ENCODE measurements around the gene PIMREG.

PIMREG gene, protein sequence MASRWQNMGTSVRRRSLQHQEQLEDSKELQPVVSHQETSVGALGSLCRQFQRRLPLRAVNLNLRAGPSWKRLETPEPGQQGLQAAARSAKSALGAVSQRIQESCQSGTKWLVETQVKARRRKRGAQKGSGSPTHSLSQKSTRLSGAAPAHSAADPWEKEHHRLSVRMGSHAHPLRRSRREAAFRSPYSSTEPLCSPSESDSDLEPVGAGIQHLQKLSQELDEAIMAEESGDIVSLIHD

DNA sequence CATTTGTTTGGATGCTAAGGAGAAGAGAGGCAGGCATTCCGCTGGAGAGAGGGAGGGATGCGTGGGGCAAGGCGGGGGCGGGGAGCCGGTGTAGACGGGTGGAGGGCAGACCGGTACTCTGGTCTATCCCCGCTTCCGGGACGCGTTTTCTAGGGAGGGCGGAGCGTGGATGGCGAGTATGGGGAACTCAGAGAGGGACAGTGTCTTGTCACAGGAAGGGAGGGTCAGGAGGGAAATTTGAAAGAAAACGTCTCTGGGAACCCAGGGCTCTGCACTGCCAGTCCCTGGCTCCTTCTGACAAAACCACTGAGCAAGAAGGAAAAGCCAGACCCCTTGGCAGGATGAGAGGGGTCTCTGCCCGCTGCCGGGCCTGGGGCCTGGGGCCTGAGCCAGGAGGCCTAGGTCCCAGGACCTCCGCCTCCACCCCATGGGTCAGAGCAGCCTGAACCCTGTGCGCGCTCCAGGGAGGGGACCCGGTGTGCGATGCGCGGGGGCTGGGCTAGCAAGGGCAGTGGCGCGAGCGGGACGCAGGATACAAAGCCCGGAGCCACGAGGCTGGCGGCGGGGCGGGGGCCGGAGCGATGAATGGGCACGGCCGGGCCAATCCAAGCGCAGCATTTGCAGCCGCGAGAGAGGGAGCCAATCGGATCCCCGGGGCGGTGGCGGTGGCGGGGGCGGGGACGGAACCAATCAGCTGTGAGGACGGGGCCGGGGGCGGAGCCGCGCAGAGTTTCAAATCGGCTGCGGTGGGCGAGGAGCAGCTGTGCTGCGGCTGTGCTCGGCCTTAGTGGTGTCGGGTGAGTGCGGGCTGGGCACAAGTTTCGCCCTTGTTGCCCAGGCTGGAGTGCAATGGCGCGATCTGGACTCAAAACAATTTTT, at the start of gene PIMREG:
PIMREG (plus strand) TSS at position 764 of the 879 bp plus-strand sequence. CDS start 656 bp downstream, outside the sequence.
- peak; percentile 92 for DNase-seq

DNA sequence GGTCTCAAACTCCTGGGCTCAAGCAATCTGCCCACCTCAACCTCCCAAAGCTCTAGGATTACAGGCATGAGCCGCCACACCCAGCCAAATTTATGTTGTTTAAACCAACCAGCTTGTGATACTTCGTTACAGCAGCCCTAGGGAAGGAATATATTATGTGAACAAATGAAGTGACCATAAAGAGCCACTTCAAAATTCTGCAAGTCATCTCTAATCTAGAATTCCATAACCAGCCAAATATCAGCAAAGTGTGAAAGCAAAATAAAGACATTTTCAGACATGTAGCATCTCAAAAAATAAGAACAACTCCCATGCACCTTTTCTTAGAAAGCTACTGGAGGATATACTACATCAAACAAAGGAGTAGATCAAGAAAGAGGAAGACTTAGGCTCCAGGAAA, 45.3 kb upstream of the PIMREG start:
- DNase-seq, result no peak

DNA sequence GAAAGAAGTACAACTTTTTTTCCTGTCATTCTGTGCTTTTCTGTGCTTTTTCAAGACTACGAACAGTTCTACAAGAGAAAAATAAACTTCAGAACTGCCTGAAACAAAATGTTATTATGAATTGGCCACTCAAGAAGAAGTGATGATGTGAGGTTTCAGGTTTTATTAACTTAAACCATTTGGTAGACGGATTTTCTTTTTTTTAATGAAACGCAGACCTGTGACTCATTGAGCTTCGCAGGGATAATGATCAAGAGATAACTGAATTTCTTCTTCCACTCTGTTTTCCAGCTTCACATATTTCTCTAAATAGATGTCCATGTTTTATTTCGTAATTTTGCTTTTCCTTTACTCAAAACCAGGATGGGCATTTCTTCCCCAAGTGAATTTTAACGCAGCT, 42.0 kb upstream of the PIMREG start:
- DNase-seq, result peak; percentile 52

DNA sequence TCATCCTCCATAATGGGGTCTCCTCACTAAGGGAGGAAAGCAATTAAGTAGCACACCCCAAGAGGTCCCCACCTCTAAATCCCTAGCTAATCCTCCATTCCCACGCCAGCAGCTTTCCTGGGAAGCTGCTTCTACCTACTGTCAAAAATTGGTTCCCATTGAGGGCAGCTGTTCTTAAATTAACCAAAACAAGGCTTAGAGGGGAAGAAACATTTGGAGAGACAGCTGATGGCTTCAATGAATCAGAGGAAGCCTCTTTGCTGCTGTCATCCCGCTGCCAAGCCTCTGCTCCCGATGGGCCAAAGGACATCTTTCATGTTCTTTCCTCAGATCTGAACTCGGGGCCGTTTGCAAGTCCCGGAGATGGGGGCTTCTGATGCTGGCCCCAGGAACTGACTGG, 36.0 kb upstream of the PIMREG start:
- DNase-seq, result no peak

DNA sequence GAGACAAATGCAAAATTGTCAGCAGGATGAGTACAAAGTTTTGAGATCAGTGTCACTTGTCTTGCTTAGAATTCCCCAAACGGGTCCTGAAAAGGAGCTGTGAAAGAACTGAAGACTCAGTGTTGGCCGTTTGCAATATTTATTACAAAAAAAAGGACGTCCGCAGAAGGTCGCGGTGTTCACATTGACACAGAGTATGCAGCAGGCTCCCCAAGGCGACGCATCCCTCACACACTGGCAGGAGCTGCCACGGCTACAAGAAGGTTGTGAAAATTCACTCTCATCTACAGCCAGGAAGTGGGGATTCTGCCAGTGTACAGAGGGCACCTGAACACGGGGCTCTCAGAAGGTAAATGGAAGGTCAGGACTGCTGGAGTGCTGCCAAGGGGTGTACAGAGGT, 35.5 kb upstream of the PIMREG start:
- no peak for DNase-seq

DNA sequence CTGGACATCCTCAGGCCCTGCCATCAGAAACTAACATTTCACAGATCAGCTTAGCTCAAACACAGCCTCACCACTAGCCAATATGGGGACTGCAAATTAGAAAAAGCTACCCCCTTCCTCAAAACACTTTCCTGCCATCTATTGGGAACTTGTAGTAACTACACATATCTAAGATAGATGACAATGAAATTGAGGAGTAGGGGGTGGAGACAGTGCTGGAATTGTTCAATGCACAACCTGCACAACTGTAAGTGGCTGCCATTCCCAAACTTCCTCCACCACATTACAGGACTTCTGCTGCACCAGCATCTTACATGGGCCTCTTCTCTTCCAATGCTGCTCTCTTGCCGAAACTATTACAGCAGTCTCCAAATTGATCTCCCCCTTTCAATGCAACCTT, 31.2 kb upstream of the PIMREG start:
- peak; percentile 41 for DNase-seq

DNA sequence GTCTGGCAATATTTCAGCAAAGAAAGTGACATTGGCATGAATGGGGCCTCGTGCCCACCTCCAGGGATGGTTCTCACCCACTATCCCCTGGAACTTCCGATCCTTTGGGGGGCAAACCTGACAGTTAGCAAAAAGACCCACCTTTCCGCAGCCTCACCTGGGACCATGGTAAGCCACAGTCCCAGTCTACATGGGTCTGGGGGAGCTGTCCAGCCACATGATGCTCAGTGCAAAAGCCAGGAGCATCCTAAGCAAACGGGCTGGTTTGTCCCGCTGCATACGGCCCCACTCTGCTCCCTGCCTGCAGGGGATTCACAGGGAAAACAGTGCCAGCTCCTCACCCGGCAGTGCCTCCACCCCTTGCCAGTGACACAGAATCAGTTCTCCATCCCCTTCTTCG, 28.6 kb upstream of the PIMREG start:
- DNase-seq, result no peak

DNA sequence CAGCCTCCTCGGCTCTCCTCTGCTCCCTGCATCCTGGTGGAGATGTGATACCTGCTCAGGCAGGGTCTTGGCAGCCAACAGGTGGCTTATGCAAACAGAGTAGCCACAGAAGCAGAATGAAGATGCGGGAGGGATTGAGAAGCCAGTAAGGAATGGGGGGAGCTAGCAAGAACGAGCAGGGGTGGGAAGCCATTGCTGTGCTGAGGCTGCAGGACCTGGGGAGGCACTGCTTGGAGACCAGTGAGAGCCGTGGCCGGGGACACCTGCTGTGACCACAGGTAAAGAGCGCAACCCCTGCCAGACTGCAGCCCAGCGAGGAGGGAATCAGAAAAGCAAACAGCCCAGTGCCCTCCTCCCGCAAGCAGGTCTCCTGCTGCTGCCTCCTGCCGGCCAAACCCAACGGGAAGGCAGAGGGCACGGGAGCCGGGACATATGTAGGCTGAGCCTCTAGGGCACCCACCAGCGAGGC, 24.0 kb upstream of the PIMREG start:
- DNase-seq, result no peak

DNA sequence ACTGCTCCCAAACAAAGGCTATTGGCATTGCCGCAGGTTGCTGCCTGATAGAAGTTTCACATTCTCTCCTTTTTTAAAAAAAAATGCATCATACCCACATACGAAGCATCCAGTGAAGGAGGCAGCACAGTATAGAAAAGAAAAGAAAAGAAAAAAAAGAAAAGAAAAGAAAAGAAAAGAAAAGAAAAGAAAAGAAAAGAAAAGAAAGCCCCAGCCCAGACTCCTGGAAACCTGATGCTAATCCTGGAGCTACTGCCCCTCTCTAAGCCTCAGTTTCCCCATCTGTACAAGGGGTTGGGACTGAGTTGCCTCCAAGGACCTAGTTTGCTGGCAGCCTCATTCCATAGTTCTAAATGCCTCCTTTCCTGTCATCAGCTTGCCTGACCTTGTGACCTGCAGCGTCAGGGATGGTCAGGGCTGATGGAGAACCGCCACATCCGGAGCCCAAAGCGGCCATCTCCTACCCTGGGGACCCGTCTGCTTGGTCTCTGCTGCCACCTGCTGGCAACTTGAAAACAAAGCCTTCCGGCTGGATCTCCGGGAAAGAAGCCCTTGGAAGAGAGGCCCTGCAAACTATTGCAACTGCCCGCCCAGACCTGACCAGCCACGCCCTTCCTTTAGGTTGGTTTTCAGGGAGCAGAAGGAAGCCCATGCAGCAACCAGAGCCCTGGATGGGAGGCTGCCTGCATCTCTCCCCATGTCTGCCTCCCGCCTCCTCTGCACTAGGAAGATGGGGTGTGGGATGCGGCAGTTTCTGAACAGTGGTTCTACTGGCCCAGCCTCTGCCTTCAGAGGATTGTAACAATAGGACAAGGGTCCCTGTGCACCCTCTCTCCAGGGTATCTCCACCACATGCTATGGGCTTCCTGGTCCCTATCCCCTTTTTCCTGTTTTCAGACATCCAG, 22.3 kb upstream of the PIMREG start:
- peak; percentile 67 for DNase-seq

DNA sequence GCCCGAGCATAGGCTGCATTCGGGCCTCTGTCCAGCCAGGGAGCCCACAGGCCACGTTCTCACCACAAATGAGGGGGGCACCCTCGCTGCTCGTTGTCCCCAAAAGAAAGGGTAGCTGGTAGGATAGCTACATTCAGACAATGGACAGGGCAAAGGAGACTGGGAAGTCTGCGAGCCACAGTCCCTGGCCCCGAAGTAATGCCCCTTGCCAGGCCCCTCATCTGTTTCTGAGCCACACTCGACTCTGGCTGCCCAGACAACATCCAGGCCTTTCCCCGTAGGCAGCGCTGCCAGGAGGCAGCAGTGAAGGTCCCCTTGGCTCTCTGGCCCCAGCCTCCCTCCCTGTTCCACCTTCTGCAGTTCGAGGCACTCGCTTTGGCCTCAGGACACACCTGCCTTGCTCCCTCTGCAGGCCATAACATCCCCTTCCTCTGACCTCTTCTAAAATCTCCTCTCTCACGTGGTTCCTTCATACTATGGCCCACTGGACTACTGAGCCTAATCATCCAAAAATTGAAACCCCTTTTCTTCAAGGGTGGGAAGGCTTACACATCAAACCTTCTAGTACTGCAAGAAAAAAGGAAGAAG, 21.5 kb upstream of the PIMREG start:
- DNase-seq, result no peak

DNA sequence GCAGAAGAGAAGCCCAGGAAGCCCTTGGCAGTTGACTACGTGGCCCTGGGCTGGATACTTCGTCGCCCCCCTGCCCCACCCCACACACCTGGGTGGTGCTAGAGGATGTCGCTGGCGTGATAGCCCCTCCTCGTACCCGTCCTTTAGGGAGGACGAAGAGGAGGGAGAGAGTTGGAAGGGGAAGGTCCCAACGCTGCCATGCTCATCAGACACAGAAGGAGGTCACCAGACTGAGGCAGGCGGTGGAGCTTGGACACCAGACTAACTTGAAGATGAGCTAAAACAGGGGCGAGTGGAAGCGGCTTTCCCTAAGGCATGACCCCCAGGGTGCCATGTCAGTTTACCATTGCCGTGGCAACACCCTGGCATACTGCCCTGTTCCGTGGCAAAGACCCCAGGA, 20.3 kb upstream of the PIMREG start:
- no peak for DNase-seq

DNA sequence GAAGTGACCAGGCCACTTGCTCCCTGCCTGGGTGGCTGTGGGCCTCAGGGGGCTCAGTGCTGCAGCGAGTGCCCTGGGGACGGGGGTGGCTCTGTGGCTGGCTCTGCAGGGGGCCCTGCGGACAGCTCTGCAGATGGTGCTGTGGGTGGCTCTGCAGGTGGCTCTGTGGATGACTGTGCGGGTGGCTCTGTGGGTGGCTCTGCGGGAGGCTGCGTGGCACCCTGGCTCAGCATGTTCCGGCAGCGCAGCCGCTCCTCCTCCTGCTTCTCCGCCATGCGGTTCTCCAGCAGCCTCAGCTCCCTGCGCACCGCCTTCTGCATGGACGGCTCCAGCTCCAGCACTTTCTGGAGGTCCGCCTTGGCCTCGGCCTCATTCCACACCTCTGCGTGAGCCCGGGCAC, 18.8 kb upstream of the PIMREG start:
- no peak for DNase-seq

DNA sequence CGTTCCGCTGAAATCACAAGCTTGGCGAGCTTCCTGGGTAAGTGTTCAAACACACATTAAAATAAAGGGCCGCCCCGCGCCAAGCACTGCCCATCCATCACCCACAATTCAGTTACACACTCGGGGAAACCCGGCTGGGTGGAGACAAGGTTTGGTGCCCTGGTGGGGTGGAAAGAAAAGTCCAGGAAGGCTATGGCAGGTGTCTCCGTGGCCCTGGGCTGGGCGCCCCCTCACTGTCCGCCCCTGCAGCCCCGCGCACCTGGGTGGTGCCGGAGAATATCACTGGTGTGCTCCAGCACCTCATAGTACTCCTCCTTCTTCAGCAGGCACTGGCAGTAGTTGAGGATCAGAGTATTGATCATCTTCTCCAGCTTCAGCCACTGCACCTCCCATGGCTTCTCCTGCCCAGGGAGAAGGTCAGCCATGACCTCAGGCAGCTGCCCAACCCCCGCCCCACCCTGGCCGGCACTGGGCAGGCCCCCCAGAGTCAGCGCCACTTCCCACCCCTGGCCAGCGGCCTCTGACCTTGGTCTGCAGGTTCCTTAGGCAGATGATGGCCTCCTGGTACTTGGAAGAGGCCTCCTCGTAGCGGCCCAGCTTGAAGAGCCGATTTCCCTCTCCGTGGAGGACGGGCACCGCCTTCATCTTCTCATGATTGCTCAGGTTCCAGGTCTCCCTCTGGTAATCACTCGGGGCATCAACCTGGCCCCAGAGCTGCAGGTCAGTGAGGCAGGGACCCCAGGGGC, 17.7 kb upstream of the PIMREG start:
- DNase-seq, result no peak

DNA sequence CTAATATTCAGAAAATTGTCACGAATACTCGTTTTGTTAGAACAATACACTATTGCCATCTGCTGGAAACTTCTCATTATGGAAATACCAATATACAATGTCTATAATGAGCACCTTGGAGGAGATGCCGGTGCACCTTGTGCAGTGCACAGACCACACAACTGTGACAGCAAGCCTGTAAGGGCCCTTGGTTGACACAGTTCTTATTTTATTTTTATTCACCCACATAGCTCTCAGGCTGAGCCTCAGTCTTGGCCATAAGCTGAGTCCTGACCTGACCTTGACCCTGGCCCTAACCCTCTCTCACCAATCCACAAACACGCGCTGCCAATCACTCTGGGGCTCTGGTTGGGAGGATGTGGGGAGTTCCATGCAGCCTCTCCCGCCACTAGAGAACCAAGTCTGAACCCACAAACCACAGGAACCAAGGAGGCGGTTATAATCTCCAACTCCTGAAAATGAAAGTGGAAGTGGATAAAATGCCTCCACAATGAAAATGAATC, 16.9 kb upstream of the PIMREG start:
- peak; percentile 37 for DNase-seq

DNA sequence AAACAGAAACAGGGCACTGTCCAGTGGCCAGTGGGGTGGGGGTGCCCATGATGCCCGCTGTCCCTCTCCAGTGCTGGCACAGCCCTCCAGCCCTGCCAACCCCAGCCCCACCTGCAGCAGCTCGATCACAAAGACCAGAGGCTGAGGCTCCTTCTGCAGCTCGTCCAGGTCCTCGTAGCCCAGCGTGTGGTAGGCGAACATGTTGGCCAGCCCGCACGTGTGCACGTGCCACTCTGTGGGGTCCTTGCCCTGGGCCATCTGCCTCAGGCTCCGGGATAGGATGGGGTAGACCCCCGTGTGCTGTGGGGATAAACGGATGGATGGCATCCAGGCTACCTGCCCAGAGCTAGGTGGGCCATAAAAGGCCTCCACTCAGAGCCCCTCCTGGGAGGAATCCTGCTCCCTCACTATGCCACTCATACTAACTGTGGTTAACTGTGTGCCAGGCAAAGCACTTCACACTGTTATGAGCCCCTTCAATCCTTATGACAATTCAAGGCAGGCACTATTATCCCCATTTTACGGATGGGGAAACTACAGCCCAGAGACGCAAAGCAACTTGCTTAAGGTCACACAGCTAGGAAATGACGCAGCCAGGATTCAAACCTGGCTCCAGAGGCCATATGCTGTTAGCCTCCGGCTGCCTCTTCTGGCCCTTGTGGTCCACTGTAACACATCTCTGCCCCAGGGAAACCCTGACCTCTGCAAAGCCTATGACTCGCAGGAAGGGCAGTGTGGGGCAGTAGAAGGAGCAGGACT, 15.9 kb upstream of the PIMREG start:
- no peak for DNase-seq

DNA sequence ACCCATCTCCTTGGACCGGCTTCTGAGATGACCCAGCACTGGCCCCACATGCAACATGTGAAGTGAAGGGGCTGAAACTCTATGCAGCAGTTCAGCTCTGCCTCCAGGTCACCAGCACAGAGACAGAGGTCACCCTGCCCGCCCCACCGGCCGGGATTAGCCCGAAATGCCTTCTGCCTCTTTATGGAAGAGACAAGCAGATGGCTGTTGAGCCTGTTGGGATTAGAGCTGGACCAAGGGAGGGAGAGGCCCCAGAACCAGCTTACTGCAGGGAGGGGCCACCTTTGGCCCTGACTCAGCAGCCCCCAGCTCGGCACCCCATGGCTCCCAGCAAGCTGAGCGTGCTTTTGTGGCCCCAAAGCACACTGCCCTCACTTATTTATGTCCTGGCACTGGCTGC, 15.0 kb upstream of the PIMREG start:
- DNase-seq, result no peak

DNA sequence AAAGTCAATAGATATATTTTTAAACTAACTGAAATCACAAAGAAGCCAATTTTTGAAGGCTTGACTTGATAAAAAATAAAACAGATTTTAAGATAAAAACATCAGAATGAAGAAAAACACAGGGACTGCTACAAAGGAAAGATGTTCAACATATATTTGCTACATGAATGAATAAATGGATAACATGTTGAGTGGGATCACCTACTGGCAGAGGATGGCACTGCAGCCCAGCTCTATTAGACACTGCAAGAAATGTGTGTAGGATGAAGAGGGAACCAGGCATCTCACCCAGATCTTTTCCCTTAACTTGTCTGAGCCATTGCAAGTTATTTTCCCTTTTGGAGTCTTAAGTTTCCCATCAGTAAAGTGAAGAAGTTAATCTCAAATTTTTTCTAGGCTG, 13.5 kb upstream of the PIMREG start:
- no peak for DNase-seq

DNA sequence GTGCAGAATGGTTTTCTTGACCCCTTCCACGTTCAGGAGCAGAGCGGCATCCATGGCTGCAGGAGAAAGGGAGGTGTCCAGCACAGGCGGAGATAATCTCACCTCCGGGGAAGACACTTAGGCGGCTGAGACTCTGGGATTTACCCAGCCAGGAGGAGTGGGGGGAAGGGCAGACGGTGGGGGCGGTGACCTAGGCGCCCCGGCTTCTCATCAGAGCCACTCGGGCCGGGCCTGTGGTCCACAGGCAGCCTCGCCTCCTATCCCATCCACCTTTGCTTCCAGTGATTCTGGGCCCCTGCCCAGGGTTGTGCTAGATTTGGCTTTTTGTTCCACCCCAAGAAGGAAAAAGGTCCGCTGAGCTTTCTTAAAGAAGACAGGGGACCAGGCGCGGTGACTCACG, 9.2 kb upstream of the PIMREG start, which contains the start of gene AIPL1:
AIPL1 (minus strand) TSS at position 71 of the 400 bp plus-strand sequence; CDS start at position 54, 17 bp downstream.
- no peak for DNase-seq

DNA sequence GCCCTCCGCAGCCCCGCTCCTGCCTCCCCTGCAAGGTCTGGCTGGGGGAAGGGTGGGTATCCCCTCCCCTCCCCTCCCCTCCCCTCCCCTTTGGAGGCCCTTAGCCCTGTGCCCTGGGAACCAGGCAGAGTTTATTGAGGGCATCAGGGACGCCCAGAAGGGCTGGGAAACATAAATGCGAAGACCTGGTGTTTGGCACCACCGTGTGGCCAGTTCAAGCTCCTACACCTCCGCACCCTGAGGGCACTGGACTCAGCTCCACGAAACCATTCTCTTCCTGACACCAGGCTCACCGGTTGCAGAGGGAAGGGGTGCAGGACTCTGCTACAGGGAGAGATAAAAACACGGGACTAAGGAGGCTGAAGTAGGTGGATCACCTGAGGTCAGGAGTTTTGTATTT, 8.3 kb upstream of the PIMREG start:
- DNase-seq, result peak; percentile 52

DNA sequence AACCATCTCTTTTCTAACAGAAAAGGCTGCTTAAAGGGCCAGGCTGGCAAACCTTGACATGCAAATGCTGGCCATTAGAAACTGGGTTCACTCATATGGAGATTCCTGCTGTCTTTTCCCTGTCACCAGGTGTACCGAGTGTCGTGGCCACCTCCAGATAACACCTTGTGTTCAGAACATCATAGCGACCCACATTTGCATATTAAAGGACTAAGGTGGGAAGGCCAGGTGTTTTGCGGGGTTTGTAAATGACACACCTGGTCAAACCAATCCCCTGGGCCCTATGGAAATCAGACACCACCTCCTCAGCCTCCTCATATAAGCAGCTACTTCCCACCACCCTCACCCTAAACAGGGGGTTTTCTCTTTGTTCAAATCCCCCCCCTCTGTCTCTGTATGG, 6.8 kb upstream of the PIMREG start:
- DNase-seq, result no peak

DNA sequence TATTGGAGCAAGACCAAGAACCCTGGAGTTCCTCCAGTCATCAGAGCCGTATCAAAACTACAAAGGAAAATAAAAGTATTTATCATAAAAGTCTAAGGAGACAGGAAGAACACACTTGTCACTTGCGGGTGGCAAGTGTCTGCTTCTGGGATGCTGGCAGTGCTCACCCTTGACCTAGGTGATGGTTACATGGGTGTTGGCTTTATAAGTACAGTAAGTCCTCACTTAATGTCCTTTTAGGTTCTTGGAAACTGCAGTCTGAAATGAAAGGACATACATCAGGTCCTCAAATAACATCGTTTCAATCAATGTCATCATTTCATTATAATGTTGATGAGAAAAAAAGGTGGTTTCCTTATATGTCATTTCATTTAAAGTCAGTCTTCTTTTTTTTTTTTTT, 6.3 kb upstream of the PIMREG start:
- no peak for DNase-seq
